ENCODE data around the gene MTG1. TPM values are rescaled to one million over a fixed set of nuclear protein-coding genes. Genes with fewer than 3 reads are reported as not detected.

The MTG1 gene
- total and polyA plus RNA-seq, 10 of the 15 experiments (the other 5 are each of a cell fraction or from before 2014, with no cell fraction given), result 6.2 to 104 (median 62.5) TPM

DNA sequence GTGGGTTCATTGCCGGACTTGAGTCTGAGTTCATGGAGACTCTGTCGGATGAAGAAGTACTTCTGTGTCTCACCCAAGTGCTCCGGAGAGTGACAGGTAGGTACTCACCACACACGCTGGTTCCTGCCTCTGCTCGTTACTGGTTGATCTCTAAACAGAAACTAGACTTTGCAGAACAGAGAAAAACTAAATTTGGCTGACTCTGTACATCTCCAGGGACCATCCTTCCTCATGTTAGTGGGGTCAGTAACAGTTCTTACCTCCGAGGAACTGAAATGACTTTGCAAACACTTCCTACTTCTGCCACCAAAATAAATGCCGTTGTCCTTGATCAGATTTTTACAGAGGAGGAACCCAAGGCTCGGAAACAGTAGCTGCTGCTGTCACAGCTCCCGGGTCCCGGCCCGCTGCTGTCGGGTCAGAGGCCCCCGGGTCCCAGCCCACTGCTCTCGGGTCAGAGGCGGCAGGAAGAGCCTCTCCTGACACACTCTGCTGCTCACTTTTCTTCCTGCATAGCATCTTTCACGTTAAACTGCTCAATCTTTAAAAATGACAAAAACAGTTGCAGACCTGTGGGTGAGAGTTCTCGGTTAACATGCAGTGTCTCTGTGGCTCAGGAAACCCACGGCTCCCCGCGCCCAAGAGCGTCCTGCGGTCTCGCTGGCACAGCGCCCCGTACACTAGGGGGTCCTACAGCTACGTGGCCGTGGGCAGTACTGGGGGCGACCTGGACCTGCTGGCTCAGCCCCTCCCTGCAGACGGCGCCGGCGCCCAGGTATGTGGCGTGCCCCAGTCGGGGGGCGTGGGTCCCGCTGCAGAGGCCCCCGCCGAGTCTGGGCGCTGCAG, 4.8 kb upstream of the MTG1 start (continued):
- TF ChIP-seq SUZ12 (IDR thresholded peaks at IDR 0.05; ENCODE audit: unreplicated experiment) (no peak), NR2C2 (IDR thresholded peaks at IDR 0.05; ENCODE audit: borderline replicate concordance, control insufficient read depth, insufficient read length, low read depth) (no peak), SMC3 (IDR thresholded peaks at IDR 0.05; ENCODE audit: borderline replicate concordance, low read length) (no peak), ZBTB11 (CRISPR knock-in tag; IDR thresholded peaks at IDR 0.05) (no peak), SIN3A (IDR thresholded peaks at IDR 0.05; ENCODE audit: low read depth, low read length) (no peak), ZNF274 (IDR thresholded peaks at IDR 0.05; ENCODE audit: insufficient read depth, insufficient read length) (no peak), FOXK2 (IDR thresholded peaks at IDR 0.05) (no peak), CHD2 (IDR thresholded peaks at IDR 0.05; ENCODE audit: borderline replicate concordance, low read depth, low read length) (peak; percentile 64; the same call in 1 of the 2 replicates), LARP7 (IDR thresholded peaks at IDR 0.05) (peak; percentile 82), GABPA (IDR thresholded peaks at IDR 0.05; ENCODE audit: low read depth) (peak; percentile 54; the same call in 1 of the 2 replicates), IRF4 (IDR thresholded peaks at IDR 0.05; ENCODE audit: low read depth, low read length) (peak; percentile 97), JUND (IDR thresholded peaks at IDR 0.05; ENCODE audit: low read depth, low read length) (peak; percentile 38; the same call in 1 of the 2 replicates), POLR2AphosphoS2 (IDR thresholded peaks at IDR 0.05; ENCODE audit: low read depth, low read length) (0 out of 2 replicates have a peak, but pooled peaks have one; percentile 30), STAT3 (IDR thresholded peaks at IDR 0.05; ENCODE audit: low read depth, low read length) (no peak), TARDBP (IDR thresholded peaks at IDR 0.05; ENCODE audit: borderline replicate concordance) (no peak), TCF7 (IDR thresholded peaks at IDR 0.05; ENCODE audit: borderline replicate concordance) (no peak), RUNX3 (IDR thresholded peaks at IDR 0.05; ENCODE audit: low read length) (peak; percentile 82)
- TF ChIP-seq, protein P1, sequence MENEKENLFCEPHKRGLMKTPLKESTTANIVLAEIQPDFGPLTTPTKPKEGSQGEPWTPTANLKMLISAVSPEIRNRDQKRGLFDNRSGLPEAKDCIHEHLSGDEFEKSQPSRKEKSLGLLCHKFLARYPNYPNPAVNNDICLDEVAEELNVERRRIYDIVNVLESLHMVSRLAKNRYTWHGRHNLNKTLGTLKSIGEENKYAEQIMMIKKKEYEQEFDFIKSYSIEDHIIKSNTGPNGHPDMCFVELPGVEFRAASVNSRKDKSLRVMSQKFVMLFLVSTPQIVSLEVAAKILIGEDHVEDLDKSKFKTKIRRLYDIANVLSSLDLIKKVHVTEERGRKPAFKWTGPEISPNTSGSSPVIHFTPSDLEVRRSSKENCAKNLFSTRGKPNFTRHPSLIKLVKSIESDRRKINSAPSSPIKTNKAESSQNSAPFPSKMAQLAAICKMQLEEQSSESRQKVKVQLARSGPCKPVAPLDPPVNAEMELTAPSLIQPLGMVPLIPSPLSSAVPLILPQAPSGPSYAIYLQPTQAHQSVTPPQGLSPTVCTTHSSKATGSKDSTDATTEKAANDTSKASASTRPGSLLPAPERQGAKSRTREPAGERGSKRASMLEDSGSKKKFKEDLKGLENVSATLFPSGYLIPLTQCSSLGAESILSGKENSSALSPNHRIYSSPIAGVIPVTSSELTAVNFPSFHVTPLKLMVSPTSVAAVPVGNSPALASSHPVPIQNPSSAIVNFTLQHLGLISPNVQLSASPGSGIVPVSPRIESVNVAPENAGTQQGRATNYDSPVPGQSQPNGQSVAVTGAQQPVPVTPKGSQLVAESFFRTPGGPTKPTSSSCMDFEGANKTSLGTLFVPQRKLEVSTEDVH (IDR thresholded peaks at IDR 0.05; ENCODE audit: low read depth, partially characterized antibody), result no peak
- TF ChIP-seq, protein P2, sequence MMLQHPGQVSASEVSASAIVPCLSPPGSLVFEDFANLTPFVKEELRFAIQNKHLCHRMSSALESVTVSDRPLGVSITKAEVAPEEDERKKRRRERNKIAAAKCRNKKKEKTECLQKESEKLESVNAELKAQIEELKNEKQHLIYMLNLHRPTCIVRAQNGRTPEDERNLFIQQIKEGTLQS (IDR thresholded peaks at IDR 0.05; ENCODE audit: borderline replicate concordance, extremely low read depth, low read depth, low read length), result no peak
- TF ChIP-seq, protein P3, sequence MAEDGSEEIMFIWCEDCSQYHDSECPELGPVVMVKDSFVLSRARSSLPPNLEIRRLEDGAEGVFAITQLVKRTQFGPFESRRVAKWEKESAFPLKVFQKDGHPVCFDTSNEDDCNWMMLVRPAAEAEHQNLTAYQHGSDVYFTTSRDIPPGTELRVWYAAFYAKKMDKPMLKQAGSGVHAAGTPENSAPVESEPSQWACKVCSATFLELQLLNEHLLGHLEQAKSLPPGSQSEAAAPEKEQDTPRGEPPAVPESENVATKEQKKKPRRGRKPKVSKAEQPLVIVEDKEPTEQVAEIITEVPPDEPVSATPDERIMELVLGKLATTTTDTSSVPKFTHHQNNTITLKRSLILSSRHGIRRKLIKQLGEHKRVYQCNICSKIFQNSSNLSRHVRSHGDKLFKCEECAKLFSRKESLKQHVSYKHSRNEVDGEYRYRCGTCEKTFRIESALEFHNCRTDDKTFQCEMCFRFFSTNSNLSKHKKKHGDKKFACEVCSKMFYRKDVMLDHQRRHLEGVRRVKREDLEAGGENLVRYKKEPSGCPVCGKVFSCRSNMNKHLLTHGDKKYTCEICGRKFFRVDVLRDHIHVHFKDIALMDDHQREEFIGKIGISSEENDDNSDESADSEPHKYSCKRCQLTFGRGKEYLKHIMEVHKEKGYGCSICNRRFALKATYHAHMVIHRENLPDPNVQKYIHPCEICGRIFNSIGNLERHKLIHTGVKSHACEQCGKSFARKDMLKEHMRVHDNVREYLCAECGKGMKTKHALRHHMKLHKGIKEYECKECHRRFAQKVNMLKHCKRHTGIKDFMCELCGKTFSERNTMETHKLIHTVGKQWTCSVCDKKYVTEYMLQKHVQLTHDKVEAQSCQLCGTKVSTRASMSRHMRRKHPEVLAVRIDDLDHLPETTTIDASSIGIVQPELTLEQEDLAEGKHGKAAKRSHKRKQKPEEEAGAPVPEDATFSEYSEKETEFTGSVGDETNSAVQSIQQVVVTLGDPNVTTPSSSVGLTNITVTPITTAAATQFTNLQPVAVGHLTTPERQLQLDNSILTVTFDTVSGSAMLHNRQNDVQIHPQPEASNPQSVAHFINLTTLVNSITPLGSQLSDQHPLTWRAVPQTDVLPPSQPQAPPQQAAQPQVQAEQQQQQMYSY (CRISPR knock-in tag; IDR thresholded peaks at IDR 0.05), result no peak
